HAP-1 (cell line): ENCODE measurements around the gene KRT78.

Source experiments
- DNase-seq, 2 experiments: peaks; one replicate each; pipeline ENCODE4 v3.0.0-alpha.2; 2016 to 2020; ENCODE audit warnings: low spot score in 2 of 2
- H3K27me3 ChIP-seq: fragments of 250-450 bp; sonication (Bioruptor Pico); 2 replicates; pipeline ENCODE4 v1.5.1; 2020; ENCODE audit warnings: low read depth, mild to moderate bottlenecking, moderate library complexity
- H3K36me3 ChIP-seq: fragments of 250-450 bp; sonication (Bioruptor Pico); replicated peaks from 2 replicates; pipeline ENCODE4 v1.5.1; 2020; ENCODE audit warnings: mild to moderate bottlenecking
- H3K4me1 ChIP-seq: fragments of 250-450 bp; sonication (Bioruptor Pico); 2 replicates; pipeline ENCODE4 v1.5.1; 2020; ENCODE audit warnings: mild to moderate bottlenecking
- H3K4me3 ChIP-seq: fragments of 250-450 bp; sonication (Bioruptor Pico); 2 replicates; pipeline ENCODE4 v1.5.1; 2020; ENCODE audit warnings: mild to moderate bottlenecking, moderate library complexity
- H3K9me3 ChIP-seq: fragments of 250-450 bp; sonication (Bioruptor Pico); 2 replicates; pipeline ENCODE4 v1.5.1; 2020; ENCODE audit warnings: mild to moderate bottlenecking, moderate library complexity
- in situ Hi-C: fragments of 300-500 bp; cut with MboI; formaldehyde crosslinking; loops from 3 replicates; pipeline ENCODE4 v1.14.3; 2020; ENCODE audit warnings: low sequenced_read_pairs, inconsistent platforms, mixed read lengths

Gene KRT78

DNA sequence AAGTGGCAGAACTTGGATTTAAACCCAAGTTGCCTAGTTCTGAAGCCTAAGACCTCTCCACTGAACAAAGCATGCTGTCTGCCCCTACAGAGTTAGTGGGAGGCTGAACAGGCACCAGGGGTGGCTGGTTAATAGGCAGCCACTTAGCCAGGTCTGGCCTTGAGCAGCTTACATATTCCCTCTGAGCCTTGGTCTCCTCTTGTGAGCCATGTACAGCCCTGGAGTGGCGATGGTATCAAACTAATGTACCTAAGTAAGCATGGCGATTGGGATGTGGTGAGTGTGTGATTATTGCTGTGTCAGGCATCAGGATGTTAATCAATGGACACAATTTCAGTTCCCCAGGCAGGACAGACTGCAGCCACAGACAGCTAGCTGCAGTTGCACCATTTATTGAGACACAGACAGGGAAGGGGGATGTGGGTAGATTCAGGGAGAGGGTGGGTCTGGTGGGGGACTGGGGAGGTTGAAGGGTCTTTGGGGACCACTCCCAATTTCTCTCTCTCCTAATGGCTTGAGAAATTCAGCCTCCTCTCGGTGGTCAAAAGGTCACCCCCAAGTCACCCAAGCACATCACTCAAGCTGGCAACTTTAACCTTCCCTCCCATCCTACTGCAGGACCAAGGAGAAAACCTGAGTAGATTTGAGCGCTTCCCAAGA lies 27.6 kb downstream of the KRT78 start:
- Histone ChIP-seq H3K27me3 (peaks cover 8% of the 10 kb centered on the region; the same call in 1 of the 2 replicates), H3K4me3 (no peak overlapping the region), H3K4me1 (no peaks in the 10 kb centered on the region), H3K36me3 (no peaks in the 10 kb centered on the region), H3K9me3 (no peaks in the 10 kb centered on the region; the same call in 1 of the 2 replicates)
- no peak for DNase-seq
- in situ Hi-C loops: no loop called here

DNA sequence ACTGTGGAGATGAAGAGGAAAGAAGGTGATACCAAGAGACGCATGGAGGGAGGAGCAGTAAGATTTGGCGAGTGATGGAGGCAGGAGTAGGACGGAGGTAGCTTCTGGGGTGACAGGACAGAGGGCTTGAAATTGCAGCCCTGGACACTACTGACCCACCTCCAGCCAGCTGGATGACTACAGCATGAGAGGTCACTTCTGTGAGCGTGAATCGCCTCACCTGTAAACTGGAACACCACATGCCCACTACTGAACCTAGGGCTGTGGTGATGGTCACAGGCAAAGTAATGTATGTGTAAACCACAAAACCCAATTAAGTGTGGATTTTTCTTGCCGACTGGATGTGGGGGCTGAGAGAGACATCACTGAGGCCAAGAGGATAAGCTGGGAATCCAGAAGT lies 28.3 kb downstream of the KRT78 start:
- no peaks in the 10 kb centered on the region for H3K4me1 ChIP-seq
- peaks cover 8% of the 10 kb centered on the region; the same call in 1 of the 2 replicates for H3K27me3 ChIP-seq
- no peak for DNase-seq
- H3K9me3 ChIP-seq: no peaks in the 10 kb centered on the region; the same call in 1 of the 2 replicates
- H3K4me3 ChIP-seq: no peak overlapping the region
- H3K36me3 ChIP-seq: no peaks in the 10 kb centered on the region
- in situ Hi-C loops: no loop called here

DNA sequence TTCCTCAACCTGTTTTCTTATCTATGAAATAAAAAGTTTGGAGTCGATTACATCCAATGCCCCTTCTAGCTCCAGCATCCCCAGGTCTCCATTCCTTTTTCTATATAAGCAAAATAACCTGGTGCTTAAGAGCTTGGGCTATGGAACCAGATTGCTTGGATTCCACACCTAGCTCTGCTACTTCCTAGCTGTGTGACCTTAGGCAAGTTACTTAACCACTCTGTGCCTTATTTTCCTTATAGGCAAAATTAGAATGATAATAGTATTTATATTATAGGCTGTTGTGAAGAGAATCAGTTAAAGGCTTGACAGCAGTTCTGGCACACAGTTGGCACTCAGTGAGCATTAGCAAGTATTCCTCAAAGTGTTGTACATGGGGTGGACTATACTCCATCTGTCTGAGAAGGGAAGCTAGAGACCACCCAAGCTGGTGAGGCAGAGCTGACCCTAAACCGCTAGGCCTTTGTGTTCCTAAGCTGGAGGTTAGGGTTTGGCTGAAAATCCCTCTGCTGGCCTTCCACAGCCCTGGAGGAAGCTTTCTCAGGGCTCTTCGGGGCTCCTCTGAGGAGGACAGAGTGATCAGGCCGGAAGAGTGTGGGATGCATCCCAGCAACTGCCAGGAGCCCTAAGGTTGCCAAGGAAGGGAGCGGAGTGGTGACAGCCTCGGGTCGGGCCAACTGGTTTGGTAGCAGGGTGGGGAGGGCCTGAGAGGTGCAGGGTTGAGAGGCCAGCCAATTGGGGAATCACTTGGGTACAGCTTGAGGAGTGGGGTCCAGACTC lies 28.9 kb downstream of the KRT78 start:
- Histone ChIP-seq H3K4me1 (no peaks in the 10 kb centered on the region), H3K9me3 (no peaks in the 10 kb centered on the region; the same call in 1 of the 2 replicates), H3K36me3 (no peaks in the 10 kb centered on the region), H3K27me3 (peaks cover 8% of the 10 kb centered on the region; the same call in 1 of the 2 replicates), H3K4me3 (no peak overlapping the region)
- DNase-seq: no peak
- in situ Hi-C loops: no loop called here

DNA sequence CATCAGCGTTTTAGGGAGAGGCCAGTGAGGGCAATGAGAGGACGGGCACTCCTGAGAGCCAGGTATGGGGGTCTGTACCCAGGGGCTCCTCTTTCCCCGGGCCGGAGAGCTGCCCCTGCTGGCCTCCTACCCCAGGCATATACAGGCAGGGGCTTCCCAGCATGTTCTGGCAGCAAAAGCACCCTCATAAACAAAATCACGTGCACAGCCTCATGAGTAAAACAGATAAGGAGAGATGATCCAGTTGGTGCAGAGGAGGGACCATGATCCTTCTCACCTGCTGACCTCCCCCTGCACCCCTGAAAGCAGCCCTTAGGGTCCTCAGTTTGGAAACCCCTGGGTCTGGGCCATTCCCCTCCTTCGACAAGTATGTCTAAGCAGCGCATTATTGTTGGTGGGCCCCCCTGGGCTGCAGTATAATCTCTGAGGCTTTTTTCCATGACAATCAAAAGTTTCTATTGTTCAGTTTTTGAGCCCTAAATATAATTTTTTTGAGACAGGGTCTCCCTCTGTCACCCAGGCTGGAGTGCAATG lies 29.8 kb downstream of the KRT78 start:
- no peak overlapping the region for H3K4me3 ChIP-seq
- in situ Hi-C loops: no loop called here
- no peak for DNase-seq
- no peaks in the 10 kb centered on the region for H3K4me1 ChIP-seq
- peaks cover 8% of the 10 kb centered on the region; the same call in 1 of the 2 replicates for H3K27me3 ChIP-seq
- no peaks in the 10 kb centered on the region for H3K36me3 ChIP-seq
- no peaks in the 10 kb centered on the region; the same call in 1 of the 2 replicates for H3K9me3 ChIP-seq

DNA sequence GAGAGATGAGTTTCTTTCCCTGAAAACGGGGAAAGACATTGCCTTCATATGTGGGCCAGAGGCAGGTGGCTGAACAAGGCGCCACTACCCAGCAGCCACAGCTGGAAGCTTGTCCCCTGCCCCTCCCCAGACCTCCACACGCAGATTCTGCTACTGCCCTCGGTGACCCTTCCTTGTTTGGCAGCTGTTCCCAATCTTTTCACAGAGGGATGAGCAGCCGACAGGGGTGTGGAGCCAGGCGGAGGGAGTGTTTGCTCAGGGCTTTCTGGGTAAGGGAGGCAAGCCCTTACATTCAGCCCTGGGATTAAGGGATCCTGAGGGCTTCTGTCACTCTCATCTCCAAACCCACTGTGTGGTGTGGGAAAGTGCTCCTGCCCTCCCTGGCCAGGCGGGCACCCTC lies 30.4 kb downstream of the KRT78 start:
- no peaks in the 10 kb centered on the region for H3K36me3 ChIP-seq
- peaks cover 8% of the 10 kb centered on the region; the same call in 1 of the 2 replicates for H3K27me3 ChIP-seq
- no peak overlapping the region for H3K4me3 ChIP-seq
- no peaks in the 10 kb centered on the region for H3K4me1 ChIP-seq
- DNase-seq: no peak
- no peaks in the 10 kb centered on the region; the same call in 1 of the 2 replicates for H3K9me3 ChIP-seq
- in situ Hi-C loops: no loop called here

DNA sequence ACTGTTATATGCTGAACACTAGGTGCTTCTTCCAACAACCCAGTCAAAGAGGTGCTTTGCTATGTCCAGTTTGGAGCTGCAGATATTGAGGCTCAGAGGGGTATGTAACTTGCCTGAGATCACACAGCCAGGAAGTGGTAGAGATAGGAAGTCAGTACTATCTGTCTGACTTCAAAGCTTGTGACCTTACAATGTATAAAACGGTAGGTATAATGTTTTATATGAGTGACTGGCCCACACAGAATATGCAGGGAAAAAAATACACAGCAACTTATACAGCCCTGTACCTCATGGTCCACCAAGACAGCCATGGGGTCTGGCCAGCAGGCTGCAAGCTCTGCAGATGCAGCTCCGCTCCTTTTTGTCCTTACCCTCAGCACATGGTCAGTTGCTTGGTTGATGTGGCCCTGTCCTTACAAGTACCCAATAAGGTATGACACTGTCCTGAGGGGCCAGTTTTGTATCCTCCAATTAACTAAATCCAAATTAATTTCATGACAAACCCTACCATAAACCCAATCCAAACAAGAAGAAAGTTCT lies 31.0 kb downstream of the KRT78 start:
- Histone ChIP-seq H3K4me1 (no peaks in the 10 kb centered on the region), H3K27me3 (peaks cover 8% of the 10 kb centered on the region; the same call in 1 of the 2 replicates), H3K36me3 (no peaks in the 10 kb centered on the region), H3K9me3 (no peaks in the 10 kb centered on the region; the same call in 1 of the 2 replicates), H3K4me3 (no peak overlapping the region)
- DNase-seq: no peak
- in situ Hi-C loops: no loop called here

DNA sequence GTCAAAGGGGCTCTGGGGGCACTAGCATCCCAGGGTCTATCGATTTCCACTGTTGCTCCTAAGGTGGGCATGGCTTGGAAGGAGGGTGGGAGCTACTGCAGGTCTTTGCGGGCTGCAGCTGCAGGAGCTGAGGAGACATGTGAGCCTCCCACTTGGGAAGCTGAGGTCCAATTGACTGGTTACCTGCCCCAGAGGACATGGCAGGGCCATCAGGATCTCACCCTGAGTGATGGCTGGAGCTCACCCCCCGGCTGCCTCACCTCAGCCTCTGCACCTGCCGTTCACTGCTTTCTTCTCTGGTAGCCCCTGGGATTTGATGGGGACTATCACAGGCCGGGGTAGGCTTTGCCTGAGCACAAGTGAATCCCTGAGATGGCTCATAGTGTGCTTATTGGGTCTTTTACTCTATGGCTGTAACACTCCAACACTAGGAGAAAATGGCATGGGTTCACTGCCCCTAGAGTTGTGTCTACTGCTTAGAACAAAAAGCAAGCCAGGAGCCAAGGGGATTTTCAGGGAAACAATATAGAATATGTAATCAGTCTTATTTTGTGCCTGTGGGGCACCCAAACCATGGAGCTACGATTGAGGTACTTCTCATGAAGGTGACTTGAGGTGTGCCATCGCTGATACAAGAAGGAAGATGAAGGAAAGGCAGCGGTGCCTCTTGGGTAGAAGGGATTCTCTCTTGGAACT lies 31.6 kb downstream of the KRT78 start:
- H3K27me3 ChIP-seq: peaks cover 8% of the 10 kb centered on the region; the same call in 1 of the 2 replicates
- no peaks in the 10 kb centered on the region for H3K36me3 ChIP-seq
- DNase-seq: no peak
- no peaks in the 10 kb centered on the region; the same call in 1 of the 2 replicates for H3K9me3 ChIP-seq
- H3K4me1 ChIP-seq: no peaks in the 10 kb centered on the region
- no peak overlapping the region for H3K4me3 ChIP-seq
- in situ Hi-C loops: no loop called here

DNA sequence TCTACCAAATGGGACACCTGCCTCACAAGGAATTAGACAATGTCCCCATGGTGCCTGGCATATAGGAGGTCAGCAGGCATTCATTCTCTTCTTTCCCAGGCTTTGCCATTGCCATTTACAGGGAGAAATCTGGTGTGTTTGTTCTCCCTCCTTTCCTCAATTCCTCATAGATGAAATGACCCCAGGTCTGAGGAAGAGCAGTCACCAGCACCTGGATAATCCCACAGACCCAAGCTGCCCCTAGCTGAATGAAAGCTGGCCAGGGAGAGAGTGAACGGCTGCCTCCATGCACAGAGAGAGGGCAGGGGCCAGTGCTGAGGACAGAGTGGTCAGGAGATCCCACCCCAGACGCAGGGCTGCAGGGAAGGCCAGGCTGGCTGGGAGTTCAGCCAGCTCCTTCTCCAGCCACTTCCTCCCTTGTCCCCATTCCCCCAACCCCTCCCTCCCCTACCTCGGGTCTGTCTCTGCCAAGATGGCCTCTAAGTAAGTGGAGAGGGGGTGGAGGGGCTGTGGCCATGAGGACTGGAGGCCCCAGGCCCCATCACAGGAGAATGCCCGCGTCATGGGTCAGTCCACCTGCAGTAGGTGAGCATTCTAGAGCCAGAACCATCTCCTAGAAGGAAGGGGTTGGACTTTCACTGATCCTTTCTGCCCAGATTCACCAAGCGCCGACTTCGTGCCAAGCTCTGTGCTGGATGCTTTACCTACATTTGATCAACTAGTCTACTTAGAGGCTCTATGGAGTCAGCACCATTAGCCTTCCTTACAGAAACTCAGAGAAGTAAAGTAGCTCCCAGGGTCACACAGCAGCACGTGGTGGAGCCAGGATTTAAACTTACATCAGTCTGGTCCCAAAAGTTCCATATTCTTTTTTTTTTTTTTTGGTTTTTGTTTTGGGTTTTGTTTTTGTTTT lies 32.9 kb downstream of the KRT78 start:
- Histone ChIP-seq H3K27me3 (peaks cover 8% of the 10 kb centered on the region; the same call in 1 of the 2 replicates), H3K36me3 (no peaks in the 10 kb centered on the region), H3K9me3 (no peaks in the 10 kb centered on the region; the same call in 1 of the 2 replicates), H3K4me1 (no peaks in the 10 kb centered on the region), H3K4me3 (no peak overlapping the region)
- DNase-seq: no peak
- in situ Hi-C loops: no loop called here

DNA sequence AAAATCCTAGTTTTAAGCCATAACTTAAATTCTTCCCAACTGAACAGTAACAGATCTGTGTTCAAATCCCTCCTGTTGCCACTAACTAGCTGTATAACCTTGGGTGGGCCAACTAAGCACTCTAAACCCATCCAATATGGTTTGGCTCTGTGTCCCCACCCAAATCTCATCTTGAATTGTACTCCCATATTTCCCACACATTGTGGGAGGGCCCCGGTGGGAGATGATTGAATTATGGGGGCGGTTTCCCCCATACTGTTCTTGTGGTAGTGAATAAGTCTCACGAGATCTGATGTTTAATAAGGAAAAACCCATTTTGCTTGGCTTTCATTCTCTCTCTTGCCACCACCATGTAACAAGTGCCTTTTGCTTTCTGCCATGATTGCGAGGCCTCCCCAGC lies 33.6 kb downstream of the KRT78 start:
- no peaks in the 10 kb centered on the region for H3K36me3 ChIP-seq
- H3K4me3 ChIP-seq: no peak overlapping the region
- no peak for DNase-seq
- no peaks in the 10 kb centered on the region for H3K4me1 ChIP-seq
- in situ Hi-C loops: no loop called here
- 0 out of 2 replicates have a peak, but pooled peaks cover 5% of the 10 kb centered on the region for H3K27me3 ChIP-seq
- H3K9me3 ChIP-seq: no peaks in the 10 kb centered on the region; the same call in 1 of the 2 replicates

DNA sequence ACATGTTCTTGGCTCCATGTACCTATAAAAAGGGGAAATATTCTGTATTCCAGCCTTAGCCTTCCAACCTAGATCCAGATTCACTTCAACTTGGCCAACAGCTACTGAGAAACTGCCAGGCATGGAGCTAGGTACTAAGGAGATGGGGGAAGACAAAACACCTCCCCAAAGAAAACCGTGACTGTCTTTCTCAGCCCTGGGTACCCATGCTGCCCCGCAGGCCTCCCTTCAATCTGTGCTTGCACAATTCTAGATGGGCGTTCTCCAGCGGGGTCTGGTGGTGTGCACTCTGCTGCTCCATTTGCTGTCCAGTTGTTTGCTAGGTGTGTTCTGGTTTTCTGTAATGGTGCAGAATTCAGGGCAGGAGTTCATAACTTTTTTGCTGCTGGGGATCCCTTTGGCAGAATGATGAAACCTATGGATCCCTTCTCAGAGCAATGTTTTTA lies 34.1 kb downstream of the KRT78 start:
- Histone ChIP-seq H3K9me3 (no peaks in the 10 kb centered on the region; the same call in 1 of the 2 replicates), H3K4me3 (no peak overlapping the region), H3K27me3 (0 out of 2 replicates have a peak, but pooled peaks cover 5% of the 10 kb centered on the region), H3K36me3 (no peaks in the 10 kb centered on the region), H3K4me1 (no peaks in the 10 kb centered on the region)
- in situ Hi-C loops: no loop called here
- DNase-seq: no peak

DNA sequence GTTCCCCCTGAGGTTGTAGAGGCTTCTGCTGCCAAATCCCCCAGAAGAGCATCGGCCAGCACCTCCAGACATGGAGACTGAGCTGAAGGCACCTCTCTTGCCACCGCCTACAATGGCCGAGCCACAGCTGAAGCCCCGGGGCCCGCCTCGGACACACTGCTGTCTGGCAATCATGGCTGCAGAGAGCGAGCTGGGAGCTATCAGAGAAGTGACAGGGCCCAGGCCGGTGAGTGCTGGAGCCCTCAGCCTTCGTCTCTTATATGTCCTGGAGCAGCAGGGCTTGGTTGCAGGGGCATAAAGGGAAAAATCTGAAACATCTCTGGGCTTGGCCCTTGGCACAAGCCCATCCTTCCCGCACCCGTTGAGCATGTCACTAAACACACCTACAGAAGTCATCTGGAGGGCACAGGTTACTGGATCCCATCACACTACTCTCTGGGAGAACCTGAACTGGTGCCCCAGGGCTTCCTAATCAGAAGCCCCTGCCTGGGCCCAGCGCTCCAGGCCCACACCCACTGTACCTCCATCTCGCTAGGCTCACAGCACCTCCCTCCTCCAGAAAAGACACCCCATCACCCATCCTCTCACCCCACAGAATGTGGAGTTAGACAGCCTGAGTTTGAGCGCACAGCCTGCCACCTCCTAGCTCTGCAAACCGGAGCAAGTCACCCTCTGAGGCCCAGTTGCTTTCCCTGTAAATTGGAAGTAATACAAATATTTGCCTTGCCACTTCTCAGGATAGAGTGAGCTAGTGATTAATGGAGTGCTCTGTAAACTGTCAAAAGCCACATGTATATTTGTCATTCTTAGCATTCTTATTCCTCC lies 34.7 kb downstream of the KRT78 start, which contains the start of gene KRT4:
Gene KRT4 (minus strand): TSS at position 232 of the 825 bp plus-strand sequence. CDS start 58 bp downstream, at position 174.
- Histone ChIP-seq H3K27me3 (peaks cover 8% of the 10 kb centered on the region; the same call in 1 of the 2 replicates), H3K36me3 (no peaks in the 10 kb centered on the region), H3K4me1 (no peaks in the 10 kb centered on the region), H3K4me3 (no peak within 1 kb of the TSS), H3K9me3 (no peaks in the 10 kb centered on the region)
- in situ Hi-C loops: no loop called here
- DNase-seq: no peak
